Dedifferentiated amniotic fluid mesenchymal stem cell (primary cell): ENCODE results near the gene FRMD1.

Experiments
- DNase-seq: peaks from one replicate; pipeline ENCODE4 v3.0.0-alpha.2; 2016; ENCODE audit errors: extremely low spot score

FRMD1 gene

GRCh38 chr6:168095716-168096250, 16.8 kb upstream of the FRMD1 start:
- DNase-seq = no peak

GRCh38 chr6:168095171-168095691, 16.2 kb upstream of the FRMD1 start:
- DNase-seq = no peak

- DNase-seq = no peak
Observed at GRCh38 chr6:168093634-168094033, 14.6 kb upstream of the FRMD1 start.

- no peak for DNase-seq
Observed at GRCh38 chr6:168093071-168093505, 14.1 kb upstream of the FRMD1 start.

- no peak for DNase-seq
Observed at GRCh38 chr6:168092541-168092940, 13.5 kb upstream of the FRMD1 start.

- DNase-seq = no peak
Observed at GRCh38 chr6:168091381-168092264, 12.6 kb upstream of the FRMD1 start.

GRCh38 chr6:168090706-168091105, 11.7 kb upstream of the FRMD1 start:
- DNase-seq = no peak

GRCh38 chr6:168090064-168090690, 11.2 kb upstream of the FRMD1 start:
- DNase-seq = no peak

GRCh38 chr6:168089186-168090063, 10.4 kb upstream of the FRMD1 start:
- no peak for DNase-seq

GRCh38 chr6:168088161-168089053, 9.4 kb upstream of the FRMD1 start:
- DNase-seq = no peak

GRCh38 chr6:168087436-168088160, 8.6 kb upstream of the FRMD1 start:
- no peak for DNase-seq

- DNase-seq = no peak
Observed at GRCh38 chr6:168086616-168087015, 7.6 kb upstream of the FRMD1 start.

- DNase-seq = no peak
Observed at GRCh38 chr6:168086066-168086465, 7.1 kb upstream of the FRMD1 start.

- no peak for DNase-seq
Observed at GRCh38 chr6:168084465-168085160, 5.6 kb upstream of the FRMD1 start.

GRCh38 chr6:168083514-168083885, 4.5 kb upstream of the FRMD1 start:
- no peak for DNase-seq

GRCh38 chr6:168082860-168083513, 4.0 kb upstream of the FRMD1 start:
- DNase-seq = no peak

GRCh38 chr6:168081858-168082546, 3.0 kb upstream of the FRMD1 start:
- DNase-seq = no peak

- DNase-seq = no peak
Observed at GRCh38 chr6:168080393-168081077, 1.5 kb upstream of the FRMD1 start.
